Superior temporal gyrus (tissue), 1 donor: ENCODE results near the gene RECQL5.
"Not testable (repeated sequence)": the region's sequence is repeated elsewhere in the genome, so short reads cannot be mapped to it uniquely, and the experiment has no call there.

Source experiments
- DNase-seq: peaks from one replicate; pipeline ENCODE4 v3.0.0-alpha.2; 2016; ENCODE audit errors: extremely low spot score

Gene RECQL5

GRCh38 chr17:75649687-75650086 lies 17.3 kb downstream of the RECQL5 start:
- no peak for DNase-seq

GRCh38 chr17:75647921-75648320 lies 19.0 kb downstream of the RECQL5 start:
- no peak for DNase-seq

GRCh38 chr17:75647061-75647460 lies 19.9 kb downstream of the RECQL5 start:
- DNase-seq: peak; percentile 67

GRCh38 chr17:75646638-75646992 lies 20.3 kb downstream of the RECQL5 start:
- no peak for DNase-seq

- DNase-seq: peak; percentile 92
Measured at GRCh38 chr17:75645889-75646637, 20.9 kb downstream of the RECQL5 start.

- no peak for DNase-seq
Measured at GRCh38 chr17:75645501-75645888, 21.5 kb downstream of the RECQL5 start.

- DNase-seq: no peak
Measured at GRCh38 chr17:75643643-75644017, 23.3 kb downstream of the RECQL5 start.

GRCh38 chr17:75642784-75643642 lies 23.9 kb downstream of the RECQL5 start:
- no peak for DNase-seq

- DNase-seq: no peak
Measured at GRCh38 chr17:75642182-75642783, 24.7 kb downstream of the RECQL5 start.

GRCh38 chr17:75641343-75641742 lies 25.6 kb downstream of the RECQL5 start:
- DNase-seq: no peak

- no peak for DNase-seq
Measured at GRCh38 chr17:75640556-75641119, 26.3 kb downstream of the RECQL5 start.

GRCh38 chr17:75639771-75640555 lies 27.0 kb downstream of the RECQL5 start:
- no peak for DNase-seq

- DNase-seq: no peak
Measured at GRCh38 chr17:75639327-75639726, 27.6 kb downstream of the RECQL5 start.

- no peak for DNase-seq
Measured at GRCh38 chr17:75638893-75639292, 28.1 kb downstream of the RECQL5 start.

GRCh38 chr17:75638039-75638438 lies 28.9 kb downstream of the RECQL5 start:
- not testable (repeated sequence) for DNase-seq

- no peak for DNase-seq
Measured at GRCh38 chr17:75637551-75637950, 29.4 kb downstream of the RECQL5 start.

- peak; percentile 56 for DNase-seq
Measured at GRCh38 chr17:75637143-75637538, 29.8 kb downstream of the RECQL5 start.

GRCh38 chr17:75636381-75637142 lies 30.4 kb downstream of the RECQL5 start:
- DNase-seq: no peak

- DNase-seq: peak; percentile 43
Measured at GRCh38 chr17:75635610-75636202, 31.2 kb downstream of the RECQL5 start.
